DMS53 treated with DMSO at 0.1 percent for 48 hours (cell line): ENCODE measurements around the gene TNFRSF14.
"Not testable (repeated sequence)": the region's sequence is repeated elsewhere in the genome, so short reads cannot be mapped to it uniquely, and the experiment has no call there.

ENCODE experiments used
- DNase-seq: peaks from one replicate; lab custom pipeline; 2025; ENCODE audit not compliant: unreplicated experiment; lab: John Stamatoyannopoulos, UW

Gene TNFRSF14

GRCh38 chr1:2538376-2538775, 17.8 kb upstream of the TNFRSF14 start:
- no peak for DNase-seq

GRCh38 chr1:2538872-2539271, 17.3 kb upstream of the TNFRSF14 start:
- no peak for DNase-seq

- no peak for DNase-seq
Measured at GRCh38 chr1:2539312-2539907, 16.8 kb upstream of the TNFRSF14 start.

- no peak for DNase-seq
Measured at GRCh38 chr1:2540816-2541492, 15.2 kb upstream of the TNFRSF14 start.

GRCh38 chr1:2541619-2542245, 14.4 kb upstream of the TNFRSF14 start:
- no peak for DNase-seq

- no peak for DNase-seq
Measured at GRCh38 chr1:2542246-2542915, 13.8 kb upstream of the TNFRSF14 start.

GRCh38 chr1:2543543-2544092, 12.6 kb upstream of the TNFRSF14 start:
- no peak for DNase-seq

- no peak for DNase-seq
Measured at GRCh38 chr1:2544093-2544874, 11.9 kb upstream of the TNFRSF14 start.

- DNase-seq: no peak
Measured at GRCh38 chr1:2544875-2545640, 11.1 kb upstream of the TNFRSF14 start.

- peak; percentile 89 for DNase-seq
Measured at GRCh38 chr1:2545754-2546514, 10.2 kb upstream of the TNFRSF14 start.

- DNase-seq: peak; percentile 81
Measured at GRCh38 chr1:2546515-2547209, 9.5 kb upstream of the TNFRSF14 start.

- DNase-seq: peak; percentile 31
Measured at GRCh38 chr1:2547210-2548067, 8.7 kb upstream of the TNFRSF14 start.

GRCh38 chr1:2548068-2548589, 8.0 kb upstream of the TNFRSF14 start:
- DNase-seq: peak; percentile 77

- DNase-seq: not testable (repeated sequence)
Measured at GRCh38 chr1:2549367-2550029, 6.7 kb upstream of the TNFRSF14 start.

GRCh38 chr1:2550309-2550861, 5.8 kb upstream of the TNFRSF14 start:
- DNase-seq: not testable (repeated sequence)

- not testable (repeated sequence) for DNase-seq
Measured at GRCh38 chr1:2551544-2551943, 4.6 kb upstream of the TNFRSF14 start.

- no peak for DNase-seq
Measured at GRCh38 chr1:2552189-2552588, 4.0 kb upstream of the TNFRSF14 start.
